Measurements from ENCODE around the gene TIAM1. TPM values are rescaled to one million over a fixed set of nuclear protein-coding genes. Genes with fewer than 3 reads are reported as not detected.

The TIAM1 gene
- total RNA-seq, 1 donor from 2014 or later: 7.8 TPM

GRCh38 chr21:31290765-31291164 lies 53.3 kb downstream of the TIAM1 start:
- no peak for DNase-seq (ENCODE audit: low read depth)

- DNase-seq (ENCODE audit: low read depth): no peak
Observed at GRCh38 chr21:31289702-31290101, 54.4 kb downstream of the TIAM1 start.

- DNase-seq (ENCODE audit: low read depth): no peak
Observed at GRCh38 chr21:31288191-31288590, 55.9 kb downstream of the TIAM1 start.

- no peak for DNase-seq (ENCODE audit: low read depth)
Observed at GRCh38 chr21:31287201-31287600, 56.9 kb downstream of the TIAM1 start.

- no peak for DNase-seq (ENCODE audit: low read depth)
Observed at GRCh38 chr21:31286621-31287020, 57.4 kb downstream of the TIAM1 start.

- DNase-seq (ENCODE audit: low read depth): peak; percentile 33
Observed at GRCh38 chr21:31284797-31285397, 59.2 kb downstream of the TIAM1 start.

GRCh38 chr21:31283025-31283424 lies 61.0 kb downstream of the TIAM1 start:
- DNase-seq (ENCODE audit: low read depth): no peak

GRCh38 chr21:31282095-31282709 lies 61.9 kb downstream of the TIAM1 start:
- DNase-seq (ENCODE audit: low read depth): peak; percentile 94

- no peak for DNase-seq (ENCODE audit: low read depth)
Observed at GRCh38 chr21:31281561-31281960, 62.5 kb downstream of the TIAM1 start.

GRCh38 chr21:31279986-31280385 lies 64.1 kb downstream of the TIAM1 start:
- no peak for DNase-seq (ENCODE audit: low read depth)

GRCh38 chr21:31279214-31279613 lies 64.8 kb downstream of the TIAM1 start:
- DNase-seq (ENCODE audit: low read depth): no peak

GRCh38 chr21:31278511-31279130 lies 65.4 kb downstream of the TIAM1 start:
- no peak for DNase-seq (ENCODE audit: low read depth)

- no peak for DNase-seq (ENCODE audit: low read depth)
Observed at GRCh38 chr21:31276663-31277062, 67.4 kb downstream of the TIAM1 start.

GRCh38 chr21:31275901-31276300 lies 68.2 kb downstream of the TIAM1 start:
- DNase-seq (ENCODE audit: low read depth): no peak

- DNase-seq (ENCODE audit: low read depth): no peak
Observed at GRCh38 chr21:31273278-31273677, 70.8 kb downstream of the TIAM1 start.

GRCh38 chr21:31268090-31268489 lies 76.0 kb downstream of the TIAM1 start:
- DNase-seq (ENCODE audit: low read depth): no peak

- no peak for DNase-seq (ENCODE audit: low read depth)
Observed at GRCh38 chr21:31267644-31268043, 76.4 kb downstream of the TIAM1 start.

- no peak for DNase-seq (ENCODE audit: low read depth)
Observed at GRCh38 chr21:31266241-31266640, 77.8 kb downstream of the TIAM1 start.

- DNase-seq (ENCODE audit: low read depth): no peak
Observed at GRCh38 chr21:31265366-31266013, 78.6 kb downstream of the TIAM1 start.

GRCh38 chr21:31264574-31264973 lies 79.5 kb downstream of the TIAM1 start:
- no peak for DNase-seq (ENCODE audit: low read depth)

- DNase-seq (ENCODE audit: low read depth): no peak
Observed at GRCh38 chr21:31262728-31263127, 81.3 kb downstream of the TIAM1 start.

GRCh38 chr21:31261759-31262158 lies 82.3 kb downstream of the TIAM1 start:
- DNase-seq (ENCODE audit: low read depth): no peak
